Vagina (tissue), 2 donors: ENCODE results near the gene KCND2. TPM values are rescaled to one million over a fixed set of nuclear protein-coding genes. Genes with fewer than 3 reads are reported as not detected.

Experiments used
- DNase-seq, 2 donors: peaks; one replicate each; pipeline ENCODE4 v3.0.0-alpha.2; 2017; ENCODE audit errors: extremely low spot score in 2 of 2
- H3K27ac ChIP-seq: fragments of 200-600 bp; sonication (generic); one replicate; pipeline ENCODE4 v1.5.1; 2019
- H3K27me3 ChIP-seq: fragments of 200-600 bp; sonication (generic); one replicate; pipeline ENCODE4 v1.5.1; 2019
- H3K36me3 ChIP-seq, 2 donors: fragments of 200-600 bp; sonication (generic); one replicate each; pipeline ENCODE4 v1.5.1; 2017 to 2019
- H3K4me1 ChIP-seq: fragments of 200-600 bp; sonication (generic); one replicate; pipeline ENCODE4 v1.5.1; 2019
- H3K4me3 ChIP-seq, 2 donors: fragments of 200-600 bp; sonication (generic); 1 replicate in 1 of 2; 2 replicates in 1 of 2; pipeline ENCODE4 v1.5.1; 2016 to 2019
- H3K9me3 ChIP-seq: fragments of 200-600 bp; sonication (generic); one replicate; pipeline ENCODE4 v1.5.1; 2019
- POLR2A ChIP-seq, 2 donors: fragments of 450-650 bp; IDR thresholded peaks; one replicate each; pipeline ENCODE4 v1.6.1; 2017; ENCODE audit warnings: antibody characterized with exemption in 2 of 2, mild to moderate bottlenecking in 2 of 2, moderate library complexity in 2 of 2
- POLR2AphosphoS5 ChIP-seq, 2 donors: sonication (generic); formaldehyde crosslinking; IDR thresholded peaks; one replicate each; pipeline ENCODE4 v1.9.0; 2017; ENCODE audit warnings: antibody characterized with exemption in 2 of 2, mild to moderate bottlenecking in 2 of 2, low read depth in 1 of 2; ENCODE audit not compliant: insufficient read depth in 1 of 2
- intact Hi-C: fragments of 100-400 bp; cut with DNase I; formaldehyde crosslinking; loops from one replicate; pipeline ENCODE4 v1.15.1; 2023
- total RNA-seq: library from RNA; depleted of rRNA; stranded (reverse); fragments of >200 nt; gene quantifications from one replicate; pipeline ENCODE4 v1.2.3, GENCODE V29; 2016
- TF ChIP-seq, protein P1 (sequence below), 3 experiments: fragments of 450-650 bp in 2 of 3; fragments of 200-600 bp in 1 of 3; sonication (generic) in 1 of 3; IDR thresholded peaks; one replicate each; pipeline ENCODE4 v1.5.1; 2017 to 2019; ENCODE audit warnings: antibody characterized with exemption in 3 of 3, mild to moderate bottlenecking in 2 of 3, moderate library complexity in 2 of 3

The KCND2 gene
- total RNA-seq, 1 donor from 2014 or later: 3.7 TPM

DNA sequence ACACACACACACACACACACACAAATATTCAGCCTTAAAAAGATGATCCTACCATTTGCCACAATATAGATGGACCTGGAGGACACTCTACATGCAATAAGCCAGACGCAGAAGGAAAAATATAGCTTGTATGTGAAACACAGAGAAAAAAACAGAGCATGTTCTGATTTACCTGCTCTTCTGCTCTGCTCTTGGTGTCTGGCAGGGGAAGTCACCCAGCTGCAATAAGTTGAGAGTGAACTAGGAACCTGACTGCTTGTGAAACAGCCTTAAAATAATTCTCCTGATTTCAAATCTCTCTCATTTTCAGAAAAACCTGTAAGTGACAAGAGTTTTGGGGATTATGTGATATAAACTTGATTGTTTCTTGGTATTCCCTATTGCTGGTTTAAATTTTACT, 31.0 kb upstream of the KCND2 start:
- H3K9me3 ChIP-seq: no peaks in the 10 kb centered on the region

DNA sequence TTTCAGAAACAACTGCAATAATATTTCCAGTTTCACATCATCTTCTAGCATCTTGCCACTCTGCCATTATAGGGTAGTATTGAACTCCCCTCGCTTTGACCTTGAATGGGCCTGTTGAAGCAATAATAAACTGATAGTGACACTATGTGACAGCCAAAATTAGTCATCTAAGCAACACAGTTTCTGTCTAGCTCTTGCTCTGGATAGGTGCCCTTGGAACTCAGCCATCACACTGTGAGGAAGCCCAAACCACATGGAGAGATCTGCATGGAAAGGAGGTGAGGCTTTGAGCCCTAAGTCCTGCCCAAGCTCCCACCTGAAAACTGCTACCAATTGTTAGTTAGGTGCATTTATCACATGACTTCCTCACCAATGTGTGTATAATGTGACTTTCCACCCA, 18.1 kb upstream of the KCND2 start:
- Histone ChIP-seq H3K4me1 (no peaks in the 10 kb centered on the region), H3K4me3 (no peak overlapping the region), H3K9me3 (no peaks in the 10 kb centered on the region), H3K27me3 (no peaks in the 10 kb centered on the region), H3K36me3 (no peaks in the 10 kb centered on the region), H3K27ac (no peak overlapping the region)
- DNase-seq: no peak
- TF ChIP-seq POLR2A (IDR thresholded peaks at IDR 0.05): no peak
- no peak for TF ChIP-seq POLR2AphosphoS5 (IDR thresholded peaks at IDR 0.05; ENCODE audit: insufficient read depth in 1 of 2, low read depth in 1 of 2)
- TF ChIP-seq, protein P1, sequence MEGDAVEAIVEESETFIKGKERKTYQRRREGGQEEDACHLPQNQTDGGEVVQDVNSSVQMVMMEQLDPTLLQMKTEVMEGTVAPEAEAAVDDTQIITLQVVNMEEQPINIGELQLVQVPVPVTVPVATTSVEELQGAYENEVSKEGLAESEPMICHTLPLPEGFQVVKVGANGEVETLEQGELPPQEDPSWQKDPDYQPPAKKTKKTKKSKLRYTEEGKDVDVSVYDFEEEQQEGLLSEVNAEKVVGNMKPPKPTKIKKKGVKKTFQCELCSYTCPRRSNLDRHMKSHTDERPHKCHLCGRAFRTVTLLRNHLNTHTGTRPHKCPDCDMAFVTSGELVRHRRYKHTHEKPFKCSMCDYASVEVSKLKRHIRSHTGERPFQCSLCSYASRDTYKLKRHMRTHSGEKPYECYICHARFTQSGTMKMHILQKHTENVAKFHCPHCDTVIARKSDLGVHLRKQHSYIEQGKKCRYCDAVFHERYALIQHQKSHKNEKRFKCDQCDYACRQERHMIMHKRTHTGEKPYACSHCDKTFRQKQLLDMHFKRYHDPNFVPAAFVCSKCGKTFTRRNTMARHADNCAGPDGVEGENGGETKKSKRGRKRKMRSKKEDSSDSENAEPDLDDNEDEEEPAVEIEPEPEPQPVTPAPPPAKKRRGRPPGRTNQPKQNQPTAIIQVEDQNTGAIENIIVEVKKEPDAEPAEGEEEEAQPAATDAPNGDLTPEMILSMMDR (IDR thresholded peaks at IDR 0.05): no peak
- intact Hi-C loops: no loop called here

More for the DNA sequence above, 31.0 kb upstream of the KCND2 start:
- Histone ChIP-seq H3K36me3 (no peaks in the 10 kb centered on the region), H3K4me3 (no peak overlapping the region), H3K27ac (no peak overlapping the region), H3K4me1 (no peaks in the 10 kb centered on the region), H3K27me3 (no peaks in the 10 kb centered on the region)
- no peak for DNase-seq
- intact Hi-C loops: no loop called here
- TF ChIP-seq, protein P1 (IDR thresholded peaks at IDR 0.05): no peak
- no peak for TF ChIP-seq POLR2A (IDR thresholded peaks at IDR 0.05)
- no peak for TF ChIP-seq POLR2AphosphoS5 (IDR thresholded peaks at IDR 0.05; ENCODE audit: insufficient read depth in 1 of 2, low read depth in 1 of 2)

DNA sequence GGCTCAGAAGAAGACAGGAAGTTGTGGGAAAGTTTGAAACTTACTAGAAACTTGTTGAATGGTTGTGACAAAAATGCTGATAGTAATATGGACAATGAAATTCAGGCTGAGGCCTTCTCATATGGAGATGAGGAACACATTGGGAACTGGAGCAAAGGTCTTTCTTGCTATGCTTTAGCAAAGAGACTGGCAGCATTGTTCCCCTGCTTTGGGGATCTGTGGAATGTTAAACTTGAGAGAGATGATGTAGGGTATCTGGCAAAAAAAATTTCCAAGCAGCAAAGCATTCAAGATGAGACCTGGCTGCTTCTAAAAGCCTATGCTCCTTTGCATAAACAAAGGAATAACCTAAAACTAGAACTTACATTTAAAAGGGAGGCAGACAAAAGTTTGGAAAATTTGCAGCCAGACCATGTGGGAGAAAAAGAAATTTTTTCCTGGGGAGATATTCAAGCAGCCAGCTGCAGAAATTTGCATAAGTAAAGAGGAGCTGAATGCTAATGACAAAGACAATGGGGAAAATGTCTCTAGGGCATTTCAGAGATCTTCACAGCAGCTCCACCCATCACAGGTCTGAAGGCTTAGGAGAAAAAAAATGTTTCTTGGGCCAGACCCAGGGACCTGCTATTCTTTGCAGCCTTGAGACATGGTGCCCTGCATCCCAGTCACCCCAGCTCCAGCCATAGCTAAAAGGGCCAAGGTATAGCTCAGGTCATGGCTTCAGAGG, 16.5 kb upstream of the KCND2 start:
- Histone ChIP-seq H3K36me3 (no peaks in the 10 kb centered on the region), H3K4me1 (no peaks in the 10 kb centered on the region), H3K27me3 (no peaks in the 10 kb centered on the region), H3K4me3 (no peak overlapping the region), H3K27ac (no peak overlapping the region), H3K9me3 (no peaks in the 10 kb centered on the region)
- TF ChIP-seq, protein P1 (IDR thresholded peaks at IDR 0.05): no peak
- TF ChIP-seq POLR2A (IDR thresholded peaks at IDR 0.05) (no peak), POLR2AphosphoS5 (IDR thresholded peaks at IDR 0.05; ENCODE audit: insufficient read depth in 1 of 2, low read depth in 1 of 2) (no peak)
- DNase-seq: no peak
- intact Hi-C loops: no loop called here

DNA sequence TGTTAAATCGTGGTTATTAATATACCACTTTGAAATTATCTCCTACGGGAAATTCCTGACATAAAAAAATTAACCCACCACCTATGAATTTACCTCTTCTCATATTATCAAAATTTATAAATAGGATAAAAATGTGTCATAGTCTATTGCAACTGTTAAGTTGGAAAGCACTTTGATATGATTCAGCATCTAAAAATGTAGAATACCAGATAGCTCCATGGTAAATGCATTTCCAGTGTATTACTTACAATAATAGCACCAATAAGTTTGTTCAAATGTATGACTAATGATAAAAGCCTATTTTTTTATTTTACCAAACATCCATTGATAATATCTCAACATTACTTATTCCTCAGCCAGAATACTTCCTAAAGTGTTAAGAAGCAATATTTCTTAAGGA, 13.6 kb upstream of the KCND2 start:
- H3K27ac ChIP-seq: no peak overlapping the region
- TF ChIP-seq POLR2A (IDR thresholded peaks at IDR 0.05) (no peak), POLR2AphosphoS5 (IDR thresholded peaks at IDR 0.05; ENCODE audit: insufficient read depth in 1 of 2, low read depth in 1 of 2) (no peak)
- TF ChIP-seq, protein P1 (IDR thresholded peaks at IDR 0.05): no peak
- intact Hi-C loops: no loop called here

DNA sequence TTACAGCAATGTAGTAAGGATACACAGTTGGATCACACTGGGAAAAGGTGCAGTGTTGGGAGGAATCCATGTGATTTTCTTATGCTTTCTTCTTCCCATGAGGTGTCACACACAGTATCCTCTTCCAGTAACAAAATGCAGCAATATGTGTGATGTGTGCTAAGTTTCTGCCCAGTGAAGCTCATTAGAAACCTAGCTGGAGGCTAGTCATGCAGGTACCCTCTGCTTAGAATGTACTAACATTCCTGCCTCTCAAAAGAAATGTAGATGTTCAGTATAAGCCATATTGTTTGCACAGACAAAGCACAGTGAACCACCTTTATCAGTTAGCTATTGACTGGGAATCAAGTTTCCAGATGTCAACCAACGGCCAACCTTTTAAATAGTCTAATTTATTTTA, 12.9 kb upstream of the KCND2 start:
- no peak overlapping the region for H3K4me3 ChIP-seq
- H3K9me3 ChIP-seq: no peaks in the 10 kb centered on the region
- no peaks in the 10 kb centered on the region for H3K27me3 ChIP-seq
- H3K36me3 ChIP-seq: no peaks in the 10 kb centered on the region
- no peak for TF ChIP-seq POLR2A (IDR thresholded peaks at IDR 0.05)
- TF ChIP-seq, protein P1 (IDR thresholded peaks at IDR 0.05): no peak
- TF ChIP-seq POLR2AphosphoS5 (IDR thresholded peaks at IDR 0.05; ENCODE audit: insufficient read depth in 1 of 2, low read depth in 1 of 2): no peak
- H3K27ac ChIP-seq: no peak overlapping the region
- DNase-seq: no peak
- intact Hi-C loops: no loop called here
- H3K4me1 ChIP-seq: no peaks in the 10 kb centered on the region

More for the DNA sequence above, 13.6 kb upstream of the KCND2 start:
- no peaks in the 10 kb centered on the region for H3K36me3 ChIP-seq
- no peak overlapping the region for H3K4me3 ChIP-seq
- H3K27me3 ChIP-seq: no peaks in the 10 kb centered on the region
- no peaks in the 10 kb centered on the region for H3K4me1 ChIP-seq
- no peaks in the 10 kb centered on the region for H3K9me3 ChIP-seq
- DNase-seq: no peak
